PC-9 (cell line): ENCODE results near the gene CFAP46. TPM values are rescaled to one million over a fixed set of nuclear protein-coding genes. Genes with fewer than 3 reads are reported as not detected.

Source experiments
- BruUV-seq: library from RNA; stranded (reverse); fragments of 400-500 nt; replicated peaks from 2 replicates; lab custom pipeline; 2021; lab: Mats Ljungman, UMichigan
- CTCF ChIA-PET: fragments of 300-600 bp; sonication (Branson Sonifier 250); formaldehyde crosslinking; loops from one replicate; lab custom pipeline; 2022; ENCODE audit warnings: antibody characterized with exemption; lab: Charles Lee
- POLR2A ChIA-PET: fragments of 300-600 bp; sonication (Branson Sonifier 250); formaldehyde crosslinking; loops from one replicate; lab custom pipeline; 2022; ENCODE audit warnings: antibody characterized with exemption; ENCODE audit not compliant: unreplicated experiment; lab: Charles Lee
- DNase-seq, 2 experiments: peaks; one replicate each; pipeline versions ENCODE4 v3.0.0 to v3.0.0-alpha.2; 2015 to 2022; ENCODE audit warnings: mixed read lengths in 1 of 2
- H2AFZ ChIP-seq: fragments of 200-600 bp; sonication (generic); 2 replicates; pipeline ENCODE4 v1.8.1; 2017; ENCODE audit warnings: antibody characterized with exemption
- H3F3A ChIP-seq: fragments of 200-600 bp; sonication (generic); 2 replicates; pipeline ENCODE4 v1.8.1; 2017; ENCODE audit warnings: antibody characterized with exemption, mild to moderate bottlenecking, low read depth; ENCODE audit not compliant: insufficient read depth
- H3K27ac ChIP-seq: fragments of 200-600 bp; sonication (generic); 2 replicates; pipeline ENCODE4 v1.6.1; 2016; ENCODE audit warnings: mixed run types
- H3K27me3 ChIP-seq: fragments of 200-600 bp; sonication (generic); 2 replicates; pipeline ENCODE4 v1.6.1; 2016; ENCODE audit warnings: low read depth, mixed run types; ENCODE audit not compliant: insufficient read depth
- H3K36me3 ChIP-seq: fragments of 200-600 bp; sonication (generic); 2 replicates; pipeline ENCODE4 v1.6.1; 2016; ENCODE audit warnings: low read depth, mixed run types
- H3K4me1 ChIP-seq: fragments of 200-600 bp; sonication (generic); replicated peaks from 2 replicates; pipeline ENCODE4 v1.6.1; 2016; ENCODE audit warnings: mixed run types; ENCODE audit not compliant: insufficient read depth
- H3K4me2 ChIP-seq: fragments of 200-600 bp; sonication (generic); 2 replicates; pipeline ENCODE4 v1.6.1; 2017; ENCODE audit warnings: mixed run types
- H3K4me3 ChIP-seq: fragments of 200-600 bp; sonication (generic); 2 replicates; pipeline ENCODE4 v1.6.1; 2016; ENCODE audit warnings: mixed run types
- H3K79me2 ChIP-seq: fragments of 200-600 bp; sonication (generic); 2 replicates; pipeline ENCODE4 v1.6.1; 2017; ENCODE audit warnings: low read depth, mixed run types
- H3K9me2 ChIP-seq: fragments of 200-600 bp; sonication (generic); 2 replicates; pipeline ENCODE4 v1.8.1; 2017; ENCODE audit warnings: mild to moderate bottlenecking; ENCODE audit not compliant: insufficient read depth
- H3K9me3 ChIP-seq: fragments of 200-600 bp; sonication (generic); 2 replicates; pipeline ENCODE4 v1.8.1; 2016; ENCODE audit warnings: low read depth; ENCODE audit not compliant: insufficient read depth
- H4K20me1 ChIP-seq: fragments of 200-600 bp; sonication (generic); 2 replicates; pipeline ENCODE4 v1.8.1; 2017; ENCODE audit not compliant: insufficient read depth
- CTCF ChIP-seq: fragments of 200-600 bp; sonication (generic); conservative IDR thresholded peaks from 2 replicates; pipeline ENCODE4 v1.6.1; 2017; ENCODE audit warnings: mixed run types, antibody characterized with exemption, mild to moderate bottlenecking, moderate library complexity
- EZH2 ChIP-seq: fragments of 200-600 bp; sonication (generic); IDR thresholded peaks from 2 replicates; pipeline ENCODE4 v1.8.0; 2017; ENCODE audit warnings: antibody characterized with exemption, low read depth
- intact Hi-C: fragments of 100-400 bp; cut with micrococcal nuclease; formaldehyde crosslinking; loops from one replicate; pipeline ENCODE4 v1.10.0; 2022; ENCODE audit not compliant: unreplicated experiment
- total RNA-seq: library from RNA; stranded (reverse); gene quantifications from 2 replicates; pipeline ENCODE4 v1.2.3, GENCODE V29; 2021

The CFAP46 gene
- total RNA-seq, 1 experiment from 2014 or later, result not detected

GRCh38 chr10:132906106-132906505 lies 36.3 kb downstream of the CFAP46 start:
- no peaks in the 10 kb centered on the region for H3K79me2 ChIP-seq
- H3K4me2 ChIP-seq, result no peak overlapping the region
- peaks cover 19% of the 10 kb centered on the region; the same call in 1 of the 2 replicates for H3K27me3 ChIP-seq
- H3K27ac ChIP-seq, result no peak overlapping the region
- H3K4me3 ChIP-seq, result no peak overlapping the region
- H3K9me3 ChIP-seq, result no peaks in the 10 kb centered on the region
- H3K4me1 ChIP-seq, result no peaks in the 10 kb centered on the region
- no peaks in the 10 kb centered on the region for H4K20me1 ChIP-seq
- intact Hi-C loops, result loop anchor here (10.0 kb wide), 1 partner anchor 419 kb away; no protein-coding TSS in a partner anchor
- no peaks in the 10 kb centered on the region for H3K9me2 ChIP-seq
- no TSS peak for BruUV-seq
- no peak for DNase-seq
- ChIA-PET CTCF (no interaction called here), POLR2A (no interaction called here)
- TF ChIP-seq EZH2, result no peak
- TF ChIP-seq CTCF, result no peak
- H2AFZ ChIP-seq, result no peak overlapping the region
- 0 out of 2 replicates have a peak, but pooled peaks cover 3% of the 10 kb centered on the region for H3F3A ChIP-seq
- H3K36me3 ChIP-seq, result no peaks in the 10 kb centered on the region

DNA sequence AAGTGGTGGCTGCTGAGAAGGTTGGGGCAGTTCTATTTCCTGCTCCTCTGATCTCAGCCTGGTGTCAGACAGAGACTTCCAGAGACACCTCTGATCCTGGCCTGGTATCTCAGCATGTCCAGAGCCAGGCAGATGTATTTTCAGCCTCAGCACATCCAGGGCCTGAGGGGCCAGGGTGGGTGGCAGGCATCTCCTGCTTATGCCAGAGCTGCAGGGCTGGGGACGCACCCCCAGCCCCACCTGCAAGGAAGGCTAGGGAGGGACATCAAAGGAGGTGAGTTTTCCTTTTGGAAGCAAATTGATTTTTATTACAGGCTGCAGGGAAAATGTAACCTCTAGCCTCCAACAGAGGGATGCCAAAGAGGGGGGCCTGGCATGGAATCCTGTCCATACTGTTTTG lies 36.7 kb downstream of the CFAP46 start:
- DNase-seq, result no peak
- BruUV-seq, result no TSS peak
- no peak overlapping the region for H3K4me2 ChIP-seq
- no peaks in the 10 kb centered on the region for H3K36me3 ChIP-seq
- ChIA-PET POLR2A (no interaction called here), CTCF (no interaction called here)
- TF ChIP-seq CTCF, result no peak
- TF ChIP-seq EZH2, result no peak
- 0 out of 2 replicates have a peak, but pooled peaks cover 3% of the 10 kb centered on the region for H3F3A ChIP-seq
- H2AFZ ChIP-seq, result no peak overlapping the region
- H3K4me1 ChIP-seq, result no peaks in the 10 kb centered on the region
- H4K20me1 ChIP-seq, result no peaks in the 10 kb centered on the region
- H3K9me2 ChIP-seq, result no peaks in the 10 kb centered on the region
- no peaks in the 10 kb centered on the region for H3K79me2 ChIP-seq
- H3K4me3 ChIP-seq, result no peak overlapping the region
- H3K27ac ChIP-seq, result no peak overlapping the region
- H3K27me3 ChIP-seq, result peaks cover 18% of the 10 kb centered on the region; the same call in 1 of the 2 replicates
- intact Hi-C loops, result loop anchor here (10.0 kb wide), 1 partner anchor 419 kb away; no protein-coding TSS in a partner anchor
- no peaks in the 10 kb centered on the region for H3K9me3 ChIP-seq

DNA sequence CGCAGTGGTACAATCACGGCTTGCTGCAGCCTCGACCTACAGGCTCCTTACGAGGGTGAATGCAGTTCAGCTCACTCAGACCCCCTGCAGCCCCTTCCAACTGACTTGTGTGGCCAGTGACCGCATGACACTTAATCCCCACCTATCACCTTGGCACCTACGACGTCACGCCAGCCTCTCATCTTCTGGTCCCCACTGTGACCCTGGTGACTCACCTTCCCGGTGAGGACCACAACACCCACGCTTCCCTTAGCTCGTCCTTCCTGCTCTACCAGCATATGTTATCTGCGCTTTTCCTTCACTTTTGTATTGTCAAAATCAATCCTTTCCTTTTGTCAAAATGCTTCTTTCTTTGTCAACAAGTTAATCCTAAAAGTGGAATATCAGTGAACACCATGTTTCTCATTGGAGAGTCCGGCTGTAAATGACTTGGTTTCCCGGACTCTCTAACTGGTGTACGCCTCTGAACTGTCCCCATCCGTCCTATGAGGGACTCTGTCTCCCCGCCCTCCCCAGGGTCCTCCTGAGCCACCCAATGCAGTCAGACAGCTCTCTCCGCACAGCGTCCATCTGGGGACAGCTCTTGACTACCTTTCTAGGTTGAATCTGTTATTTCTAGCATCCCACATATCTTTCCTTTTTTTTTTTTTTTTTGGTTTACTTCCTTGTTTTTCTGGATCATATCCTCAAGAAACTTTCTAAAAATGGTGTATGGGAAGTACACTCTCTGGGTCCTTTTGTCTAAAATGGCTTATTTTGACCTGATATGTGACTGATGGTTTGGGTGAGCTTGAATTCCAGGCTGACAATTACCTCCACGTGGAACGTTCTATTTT lies 37.3 kb downstream of the CFAP46 start:
- no peaks in the 10 kb centered on the region for H3K4me1 ChIP-seq
- H3K9me3 ChIP-seq, result no peaks in the 10 kb centered on the region
- no peak overlapping the region for H3K4me2 ChIP-seq
- no peak overlapping the region for H3K4me3 ChIP-seq
- no peaks in the 10 kb centered on the region for H4K20me1 ChIP-seq
- no TSS peak for BruUV-seq
- H3K36me3 ChIP-seq, result no peaks in the 10 kb centered on the region
- DNase-seq, result no peak
- ChIA-PET POLR2A (no interaction called here), CTCF (no interaction called here)
- peaks cover 22% of the 10 kb centered on the region; the same call in 1 of the 2 replicates for H3K27me3 ChIP-seq
- no peak for TF ChIP-seq EZH2
- no peaks in the 10 kb centered on the region for H3K9me2 ChIP-seq
- H3K79me2 ChIP-seq, result no peaks in the 10 kb centered on the region
- H3K27ac ChIP-seq, result no peak overlapping the region
- H2AFZ ChIP-seq, result no peak overlapping the region
- H3F3A ChIP-seq, result 0 out of 2 replicates have a peak, but pooled peaks cover 3% of the 10 kb centered on the region
- intact Hi-C loops, result loop anchor here (10.0 kb wide), 1 partner anchor 420 kb away; no protein-coding TSS in a partner anchor
